LNCAP (cell line): ENCODE measurements around the gene RAB11FIP4.

Experiments
- CTCF ChIP-seq: fragments of 450-650 bp; IDR thresholded peaks from 2 replicates; pipeline ENCODE4 v1.5.1; 2017; ENCODE audit warnings: mild to moderate bottlenecking

Gene RAB11FIP4

GRCh38 chr17:31513731-31514427, 122.4 kb downstream of the RAB11FIP4 start:
- TF ChIP-seq CTCF, result no peak

GRCh38 chr17:31515267-31515666, 123.8 kb downstream of the RAB11FIP4 start:
- no peak for TF ChIP-seq CTCF

GRCh38 chr17:31517524-31517923, 126.0 kb downstream of the RAB11FIP4 start:
- no peak for TF ChIP-seq CTCF

GRCh38 chr17:31518478-31518877, 127.0 kb downstream of the RAB11FIP4 start:
- TF ChIP-seq CTCF, result no peak

- no peak for TF ChIP-seq CTCF
Measured at GRCh38 chr17:31521632-31522283, 130.3 kb downstream of the RAB11FIP4 start.

- no peak for TF ChIP-seq CTCF
Measured at GRCh38 chr17:31522284-31522931, 130.9 kb downstream of the RAB11FIP4 start.

GRCh38 chr17:31522987-31523495, 131.6 kb downstream of the RAB11FIP4 start:
- TF ChIP-seq CTCF, result no peak
